ENCODE results near the gene NUB1. TPM values are rescaled to one million over a fixed set of nuclear protein-coding genes. Genes with fewer than 3 reads are reported as not detected.

NUB1 gene
- polyA plus RNA-seq, 3 donors, result 80.3 to 97.9 (median 86.6) TPM

DNA sequence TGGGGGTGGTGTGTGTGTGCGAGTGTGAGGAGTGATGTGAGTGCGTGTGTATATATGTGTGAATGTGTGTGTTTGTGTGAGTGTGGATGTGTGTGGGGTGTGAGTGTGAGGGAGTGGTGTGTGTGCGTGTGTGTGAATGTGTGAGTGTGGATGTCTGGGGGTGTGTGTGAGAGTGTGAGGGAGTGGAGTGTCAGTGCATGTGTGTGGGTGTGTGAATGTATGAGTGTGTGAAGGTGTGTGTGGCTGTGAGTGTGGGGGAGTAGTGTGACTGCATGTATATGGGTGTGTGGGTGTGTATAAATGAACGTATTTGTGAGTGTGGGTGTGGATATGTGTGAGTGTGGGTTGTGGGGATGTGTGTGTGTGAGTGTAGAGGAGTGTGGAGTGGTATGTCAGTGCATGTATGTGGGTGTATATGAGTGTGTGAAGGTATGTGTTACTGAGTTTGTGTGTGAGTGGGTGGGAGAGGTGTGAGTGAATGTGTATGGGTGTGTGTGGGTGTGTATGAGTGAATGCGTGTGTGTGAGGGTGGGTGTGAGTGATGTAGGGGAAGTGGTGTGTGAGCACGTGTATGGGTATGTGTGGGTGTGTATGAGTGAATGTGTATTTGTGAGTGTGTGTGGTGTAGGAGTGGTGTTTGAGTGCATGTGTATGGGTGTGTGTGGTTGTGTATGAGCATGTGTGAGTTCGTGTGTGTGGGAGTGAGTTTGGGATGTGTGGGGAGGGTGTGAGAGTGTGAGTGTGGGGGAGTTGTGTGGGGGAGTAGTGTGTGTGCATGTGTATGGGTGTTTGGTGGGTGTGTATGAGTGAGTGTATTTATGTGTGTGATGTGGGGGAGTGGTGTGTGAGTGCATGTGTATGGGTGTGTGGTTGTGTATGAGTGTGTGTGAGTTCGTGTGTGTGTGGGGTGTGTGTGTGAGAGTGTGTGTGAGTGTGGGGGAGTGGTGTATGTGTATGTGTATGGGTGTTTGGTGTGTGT lies 28.5 kb upstream of the NUB1 start:
- DNase-seq (ENCODE audit: low read depth in 3 of 3, low spot score in 2 of 3), result no peak

DNA sequence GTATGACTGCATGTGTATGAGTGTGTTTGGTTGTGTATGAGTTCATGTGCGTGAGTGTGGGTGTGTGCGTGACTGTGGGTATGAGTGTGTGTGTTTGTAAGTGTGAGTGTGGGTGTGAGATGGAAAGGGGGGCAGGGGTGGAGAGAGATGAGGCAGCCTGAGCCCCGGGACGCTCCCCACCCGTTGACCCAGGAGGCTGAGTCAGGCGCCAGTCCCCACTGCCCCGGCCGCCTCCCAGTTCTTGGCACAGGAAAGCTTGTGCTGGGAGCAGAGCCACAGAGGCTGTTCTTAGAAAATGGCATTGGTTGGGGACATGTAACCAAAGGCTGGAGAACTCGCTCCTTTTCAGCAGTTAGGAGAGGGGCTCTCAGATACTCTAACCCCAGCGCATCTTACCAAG lies 27.8 kb upstream of the NUB1 start:
- DNase-seq (ENCODE audit: low read depth in 3 of 3, low spot score in 2 of 3), result no peak

GRCh38 chr7:151314401-151314800 lies 27.2 kb upstream of the NUB1 start:
- no peak for DNase-seq (ENCODE audit: low read depth in 3 of 3, low spot score in 2 of 3)

DNA sequence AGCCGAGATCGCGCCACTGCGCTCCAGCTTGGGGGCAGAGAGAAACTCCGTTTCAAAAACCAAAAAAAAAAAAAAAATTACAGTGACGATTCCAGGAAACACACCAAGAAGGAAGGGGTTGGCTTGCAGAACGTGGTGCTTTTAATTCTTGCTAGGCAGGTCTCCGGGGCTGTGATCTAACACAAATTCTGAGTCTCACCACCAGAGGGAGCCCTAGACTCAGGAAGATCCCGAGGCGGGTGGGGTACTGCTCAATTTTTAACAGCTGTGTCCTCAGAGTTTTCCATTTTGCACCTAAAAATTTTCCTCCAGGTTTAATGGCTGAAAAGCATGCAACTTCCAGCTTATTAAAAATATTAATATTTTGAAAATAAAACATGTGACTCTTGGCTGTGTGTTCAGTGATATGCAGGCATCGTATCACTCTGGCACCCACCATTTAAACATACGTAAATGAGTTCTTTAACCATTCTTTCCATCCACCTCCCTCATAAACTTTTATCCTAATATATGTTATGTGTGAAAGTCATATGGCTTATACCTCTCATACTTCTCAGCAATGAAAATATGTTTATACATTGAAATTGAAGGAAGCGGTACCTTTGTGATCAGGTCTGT lies 26.5 kb upstream of the NUB1 start:
- peak; percentile 45 to 62 (median 61) for DNase-seq (ENCODE audit: low read depth in 3 of 3, low spot score in 2 of 3)

DNA sequence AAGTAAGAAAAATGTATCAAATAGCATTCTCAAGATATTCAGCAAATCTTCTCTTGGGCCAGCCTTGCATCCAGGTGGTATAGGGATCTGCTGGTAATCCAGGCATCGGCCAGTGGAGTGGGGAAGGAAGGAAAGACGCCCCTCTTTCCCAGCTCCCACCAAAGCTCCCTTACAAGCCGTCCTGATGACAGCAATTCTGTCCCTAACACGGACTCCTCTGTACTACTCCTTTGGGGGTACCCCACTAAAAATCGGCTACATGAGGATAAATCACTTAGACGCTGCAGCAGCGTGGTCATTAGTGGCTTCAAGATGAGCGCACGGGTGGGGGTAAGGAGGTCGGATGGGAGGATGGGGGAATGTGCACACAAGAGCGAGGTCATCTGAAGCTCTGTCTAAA lies 24.7 kb upstream of the NUB1 start:
- DNase-seq (ENCODE audit: low read depth in 3 of 3, low spot score in 2 of 3), result no peak

- no peak for DNase-seq (ENCODE audit: low read depth in 3 of 3, low spot score in 2 of 3)
Measured at GRCh38 chr7:151317936-151318335, 23.7 kb upstream of the NUB1 start.

- DNase-seq (ENCODE audit: low read depth in 3 of 3, low spot score in 2 of 3), result no peak
Measured at GRCh38 chr7:151319189-151319588, 22.4 kb upstream of the NUB1 start.

DNA sequence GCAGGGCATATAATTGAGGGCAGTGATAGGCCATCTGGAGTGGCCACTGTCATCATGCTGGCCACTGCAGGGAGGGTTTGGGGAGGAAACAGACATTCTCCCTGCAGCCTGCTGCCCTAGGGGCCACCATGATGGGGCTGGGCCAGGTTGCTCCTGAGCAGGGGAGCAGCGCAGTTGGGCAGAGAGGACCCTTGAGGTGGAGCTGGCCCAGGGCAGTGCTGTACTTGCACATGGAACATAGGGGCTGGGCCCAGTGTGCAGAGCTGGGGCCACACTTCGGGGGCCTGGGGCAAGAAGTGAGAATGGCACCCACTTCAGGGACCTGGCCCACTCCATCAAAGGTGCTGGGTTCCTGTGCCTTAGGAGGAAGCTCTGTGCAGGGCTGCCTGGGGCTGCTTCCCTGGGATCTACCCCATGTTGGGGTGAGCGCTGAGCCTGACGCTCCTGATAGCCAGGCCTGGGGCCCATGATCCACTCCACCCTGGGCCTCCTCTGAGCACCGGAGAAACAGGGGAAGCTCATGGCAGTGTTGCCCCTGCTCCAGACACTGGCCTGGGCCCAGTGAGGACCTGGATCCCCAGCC lies 21.3 kb upstream of the NUB1 start:
- DNase-seq (ENCODE audit: low read depth in 3 of 3, low spot score in 2 of 3), result no peak

GRCh38 chr7:151321341-151321740 lies 20.3 kb upstream of the NUB1 start:
- no peak for DNase-seq (ENCODE audit: low read depth in 3 of 3, low spot score in 2 of 3)

DNA sequence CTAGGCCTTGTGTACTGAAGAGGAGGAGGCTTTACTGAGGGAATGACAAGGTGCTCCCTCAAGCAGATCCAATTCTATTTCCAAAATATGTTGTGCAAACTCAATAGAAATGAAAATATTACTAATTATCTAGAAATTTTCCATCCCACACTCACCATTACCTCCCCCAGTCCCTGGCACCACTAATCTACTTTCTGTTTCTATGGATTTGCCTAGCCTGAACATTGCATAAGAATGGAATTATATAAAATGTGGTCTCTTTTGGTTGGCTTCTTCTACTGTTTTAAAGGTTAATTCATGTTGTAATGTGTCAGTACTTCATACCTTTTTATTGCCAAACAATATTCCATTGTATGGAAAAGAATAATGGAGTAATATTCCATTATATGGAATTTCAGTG lies 18.7 kb upstream of the NUB1 start:
- DNase-seq (ENCODE audit: low read depth in 3 of 3, low spot score in 2 of 3), result no peak

GRCh38 chr7:151327022-151327421 lies 14.6 kb upstream of the NUB1 start:
- no peak for DNase-seq (ENCODE audit: low read depth in 3 of 3, low spot score in 2 of 3)

DNA sequence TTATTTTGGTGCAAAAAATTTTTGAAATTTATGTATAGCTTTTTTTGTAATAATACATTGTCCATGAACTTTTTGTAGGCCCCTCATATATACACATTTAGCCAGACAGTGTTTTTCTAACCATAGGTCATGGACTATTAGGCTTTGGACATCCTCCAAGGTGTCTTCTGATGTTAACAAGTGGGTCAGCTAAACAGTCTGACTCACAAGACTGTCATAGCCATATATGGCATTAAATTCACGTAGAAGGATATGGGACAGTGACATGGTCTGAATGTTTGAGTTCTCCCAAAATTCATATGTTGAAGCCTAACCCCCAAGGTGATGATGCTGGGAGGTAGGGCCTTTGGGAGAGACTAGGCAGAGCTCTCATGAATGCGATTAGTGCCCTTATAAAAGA lies 14.0 kb upstream of the NUB1 start:
- DNase-seq (ENCODE audit: low read depth in 3 of 3, low spot score in 2 of 3), result no peak

- no peak for DNase-seq (ENCODE audit: low read depth in 3 of 3, low spot score in 2 of 3)
Measured at GRCh38 chr7:151330181-151330580, 11.4 kb upstream of the NUB1 start.

GRCh38 chr7:151330661-151331060 lies 11.0 kb upstream of the NUB1 start:
- DNase-seq (ENCODE audit: low read depth in 3 of 3, low spot score in 2 of 3), result no peak

DNA sequence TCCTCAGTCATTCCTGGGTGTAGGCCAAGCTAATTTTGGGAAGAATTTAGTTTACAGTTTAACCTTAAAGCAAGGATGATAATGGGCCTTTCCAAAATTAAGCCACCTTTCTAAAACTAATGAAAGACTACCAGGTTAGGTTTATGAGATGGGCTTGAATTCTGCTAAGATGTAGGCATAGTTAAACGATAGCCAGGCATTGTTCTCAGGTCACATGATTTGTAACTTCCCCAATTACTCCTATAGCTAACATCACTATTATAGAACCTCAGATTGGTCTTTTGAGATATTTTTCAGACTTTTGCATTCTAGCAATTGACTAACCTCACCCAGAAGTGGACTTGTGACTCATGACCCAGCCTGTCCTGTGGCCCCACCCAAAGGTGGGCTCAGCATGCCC lies 7.0 kb upstream of the NUB1 start:
- no peak for DNase-seq (ENCODE audit: low read depth in 3 of 3, low spot score in 2 of 3)

DNA sequence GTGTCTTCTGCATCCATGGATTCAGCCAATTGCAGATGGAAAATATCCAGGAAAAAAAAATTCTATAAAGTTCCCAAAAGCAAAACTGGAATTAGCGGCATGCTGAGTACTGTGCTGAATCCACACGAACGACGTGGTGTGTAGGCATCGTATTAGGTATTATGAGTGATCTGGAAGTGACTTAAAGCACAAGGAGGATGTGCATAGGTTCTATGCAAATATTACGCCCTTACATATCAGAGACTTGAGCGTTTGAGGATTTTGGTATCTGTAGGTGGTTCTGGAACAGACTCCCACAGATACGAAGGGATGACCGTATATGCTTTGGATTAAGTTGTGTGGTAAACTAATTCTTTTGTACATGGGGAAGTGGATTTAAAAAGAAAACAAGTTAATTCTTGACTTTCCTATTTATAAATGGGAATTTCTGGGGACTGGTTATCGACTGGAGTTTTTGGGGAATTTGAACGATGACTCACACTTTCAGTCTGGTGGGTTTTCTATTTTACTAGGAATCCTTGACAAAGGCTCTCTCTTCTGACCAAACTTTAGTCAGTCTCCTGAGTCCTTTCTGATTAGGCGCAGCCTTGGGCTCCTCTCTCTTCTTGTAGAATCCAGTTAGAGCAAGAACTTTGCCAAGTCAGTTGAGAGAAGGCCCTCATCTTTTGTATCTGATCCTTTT lies 5.4 kb upstream of the NUB1 start:
- no peak for DNase-seq (ENCODE audit: low read depth in 3 of 3, low spot score in 2 of 3)

- no peak for DNase-seq (ENCODE audit: low read depth in 3 of 3, low spot score in 2 of 3)
Measured at GRCh38 chr7:151337346-151337745, 4.3 kb upstream of the NUB1 start.

- DNase-seq (ENCODE audit: low read depth in 3 of 3, low spot score in 2 of 3), result no peak
Measured at GRCh38 chr7:151338809-151339208, 2.8 kb upstream of the NUB1 start.

DNA sequence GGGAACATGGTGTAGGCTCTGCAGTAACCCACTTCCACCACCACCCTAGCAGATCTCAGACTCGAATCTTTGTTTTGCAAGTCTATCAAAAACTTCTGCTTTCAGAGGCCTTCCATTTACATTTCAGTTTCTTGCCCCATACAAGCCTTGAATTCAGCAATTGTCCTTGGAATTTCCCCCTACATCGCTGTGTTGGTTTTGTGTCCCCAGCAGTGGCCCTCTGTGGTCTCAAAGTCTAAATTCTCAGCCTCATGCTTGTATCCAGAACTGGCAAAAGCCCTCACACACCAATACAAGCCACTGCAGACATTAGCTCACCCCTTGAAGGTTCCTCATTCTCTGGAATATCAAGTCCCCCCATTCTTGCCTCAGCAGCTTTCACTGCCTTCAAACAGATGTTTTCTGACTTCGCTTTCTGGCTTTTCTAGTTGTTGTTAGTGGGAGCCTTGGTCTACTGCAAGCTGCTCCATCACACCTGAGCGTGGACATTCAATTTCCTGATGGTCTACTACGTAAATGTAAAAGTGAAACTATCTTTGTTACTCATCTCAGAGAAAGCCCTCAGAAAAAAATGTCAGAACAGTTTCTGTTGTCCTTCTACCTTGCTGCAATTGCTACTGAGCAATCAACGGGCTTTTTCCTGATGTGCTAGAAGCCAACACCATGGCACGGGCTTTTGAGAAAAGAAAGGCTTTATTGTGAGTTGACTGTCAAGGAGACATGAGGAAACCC lies 1.8 kb upstream of the NUB1 start:
- no peak for DNase-seq (ENCODE audit: low read depth in 3 of 3, low spot score in 2 of 3)

- DNase-seq (ENCODE audit: low read depth in 3 of 3, low spot score in 2 of 3), result no peak
Measured at GRCh38 chr7:151340794-151341356, 737 bp upstream of the NUB1 start.

Data from right renal cortex interstitium (tissue), 3 donors.